ENCODE measurements around the gene RIN3.

DNA sequence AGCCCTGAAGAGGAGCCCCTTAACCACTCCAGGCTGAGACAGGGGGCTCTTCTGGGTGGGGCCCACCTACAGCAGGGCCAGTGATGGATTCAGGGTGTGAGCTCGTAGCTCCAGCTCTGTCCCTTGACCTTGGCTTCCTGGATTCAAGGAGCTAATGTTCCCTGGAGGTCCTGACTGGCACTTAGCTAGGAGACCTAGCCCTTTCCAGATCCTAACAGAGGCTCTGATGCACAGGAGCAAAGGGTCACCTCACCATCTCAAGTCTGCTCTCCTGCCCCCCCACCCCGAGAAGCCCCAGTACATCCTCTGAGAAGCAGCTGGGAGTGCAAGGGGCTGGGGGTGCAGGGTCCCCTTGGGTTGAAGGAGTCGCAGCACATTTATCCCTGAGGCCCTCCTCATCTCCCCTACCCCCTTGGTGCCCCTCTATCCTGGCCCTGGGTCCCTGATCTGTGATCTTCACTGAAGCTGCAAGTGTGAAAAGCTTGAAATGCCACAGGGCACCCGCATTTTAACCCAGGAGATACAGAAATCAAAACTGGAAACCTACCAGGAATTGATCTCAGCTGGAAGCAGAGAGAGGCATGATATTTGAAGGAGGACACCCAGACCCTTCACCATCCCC, 2.9 kb downstream of the RIN3 start:
- TF ChIP-seq, protein P1, sequence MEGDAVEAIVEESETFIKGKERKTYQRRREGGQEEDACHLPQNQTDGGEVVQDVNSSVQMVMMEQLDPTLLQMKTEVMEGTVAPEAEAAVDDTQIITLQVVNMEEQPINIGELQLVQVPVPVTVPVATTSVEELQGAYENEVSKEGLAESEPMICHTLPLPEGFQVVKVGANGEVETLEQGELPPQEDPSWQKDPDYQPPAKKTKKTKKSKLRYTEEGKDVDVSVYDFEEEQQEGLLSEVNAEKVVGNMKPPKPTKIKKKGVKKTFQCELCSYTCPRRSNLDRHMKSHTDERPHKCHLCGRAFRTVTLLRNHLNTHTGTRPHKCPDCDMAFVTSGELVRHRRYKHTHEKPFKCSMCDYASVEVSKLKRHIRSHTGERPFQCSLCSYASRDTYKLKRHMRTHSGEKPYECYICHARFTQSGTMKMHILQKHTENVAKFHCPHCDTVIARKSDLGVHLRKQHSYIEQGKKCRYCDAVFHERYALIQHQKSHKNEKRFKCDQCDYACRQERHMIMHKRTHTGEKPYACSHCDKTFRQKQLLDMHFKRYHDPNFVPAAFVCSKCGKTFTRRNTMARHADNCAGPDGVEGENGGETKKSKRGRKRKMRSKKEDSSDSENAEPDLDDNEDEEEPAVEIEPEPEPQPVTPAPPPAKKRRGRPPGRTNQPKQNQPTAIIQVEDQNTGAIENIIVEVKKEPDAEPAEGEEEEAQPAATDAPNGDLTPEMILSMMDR (IDR thresholded peaks at IDR 0.05) = no peak
- no peak for TF ChIP-seq POLR2A (IDR thresholded peaks at IDR 0.05)
